NCI-H1694 treated with DMSO at 0.1 percent for 48 hours (cell line): ENCODE measurements around the gene FSTL3.
A peak's percentile ranks its signal among the peaks of the same experiment; 100 is the strongest.
"Not testable (repeated sequence)": the region's sequence is repeated elsewhere in the genome, so short reads cannot be mapped to it uniquely, and the experiment has no call there.

Source experiments
- DNase-seq: peaks from one replicate; lab custom pipeline; 2025; lab: John Stamatoyannopoulos, UW

FSTL3 gene

GRCh38 chr19:676339-677105 lies at the start of gene FSTL3:
TSS of gene FSTL3 (plus strand) at chr19:676392. CDS start at chr19:676424, 32 bp downstream.
- DNase-seq, result no peak

GRCh38 chr19:626566-626965 lies 49.6 kb upstream of the FSTL3 start:
- not testable (repeated sequence) for DNase-seq

- no peak for DNase-seq
These were observed 48.0 kb upstream of the FSTL3 start for GRCh38 chr19:628168-628567.

GRCh38 chr19:629515-629914 lies 46.7 kb upstream of the FSTL3 start:
- not testable (repeated sequence) for DNase-seq

GRCh38 chr19:629961-630714 lies 46.1 kb upstream of the FSTL3 start:
- DNase-seq, result no peak

- DNase-seq, result no peak
These were observed 43.6 kb upstream of the FSTL3 start for GRCh38 chr19:632579-633067.

GRCh38 chr19:633068-633785 lies 43.0 kb upstream of the FSTL3 start, which contains the start of gene POLRMT:
TSS of gene POLRMT (minus strand) at chr19:633537. CDS start at chr19:633512, 25 bp downstream.
- DNase-seq, result peak; percentile 87

GRCh38 chr19:633786-634639 lies 42.2 kb upstream of the FSTL3 start:
- DNase-seq, result no peak

- no peak for DNase-seq
These were observed 41.1 kb upstream of the FSTL3 start for GRCh38 chr19:634975-635652.

GRCh38 chr19:638906-639252 lies 37.3 kb upstream of the FSTL3 start:
- no peak for DNase-seq

- DNase-seq, result peak; percentile 49
These were observed 36.7 kb upstream of the FSTL3 start, which contains the start of gene FGF22 for GRCh38 chr19:639253-640160. TSS of gene FGF22 (plus strand) at chr19:639879. CDS start at chr19:639926, 47 bp downstream.

- DNase-seq, result no peak
These were observed 36.0 kb upstream of the FSTL3 start for GRCh38 chr19:640161-640558.

- DNase-seq, result no peak
These were observed 35.5 kb upstream of the FSTL3 start for GRCh38 chr19:640606-641189.

- DNase-seq, result no peak
These were observed 34.5 kb upstream of the FSTL3 start for GRCh38 chr19:641702-642101.

- no peak for DNase-seq
These were observed 33.1 kb upstream of the FSTL3 start for GRCh38 chr19:642767-643727.

GRCh38 chr19:643736-644135 lies 32.5 kb upstream of the FSTL3 start:
- DNase-seq, result no peak

GRCh38 chr19:644363-644762 lies 31.8 kb upstream of the FSTL3 start:
- DNase-seq, result no peak

- DNase-seq, result no peak
These were observed 31.4 kb upstream of the FSTL3 start for GRCh38 chr19:644789-645188.
